Gastrocnemius medialis (tissue), 4 donors: Measurements from ENCODE around the gene ACSL4. TPM values are rescaled to one million over a fixed set of nuclear protein-coding genes. Genes with fewer than 3 reads are reported as not detected.
A peak's percentile ranks its signal among the peaks of the same experiment; 100 is the strongest.

Experiments used
- ATAC-seq, 2 donors: fragments of 150-250 bp; one replicate each; pipeline ENCODE4 v1.9.1; 2016
- DNase-seq, 2 donors: peaks; one replicate each; pipeline ENCODE4 v3.0.0-alpha.2; 2019
- H3K27ac ChIP-seq, 4 donors: fragments of 200-600 bp; sonication (generic); 1 replicate in 1 of 4; 2 replicates in 3 of 4; pipeline ENCODE4 v1.5.1; 2016 to 2018; ENCODE audit warnings: mild to moderate bottlenecking in 2 of 4, moderate library complexity in 1 of 4
- H3K27me3 ChIP-seq, 3 donors: fragments of 200-600 bp; sonication (generic) in 2 of 3; 1 replicate in 1 of 3; 2 replicates in 2 of 3; pipeline versions ENCODE4 v1.5.1 to v1.6.0; 2016 to 2019; ENCODE audit warnings: mild to moderate bottlenecking in 1 of 3, moderate library complexity in 1 of 3
- H3K36me3 ChIP-seq, 2 donors: fragments of 200-600 bp; sonication (generic) in 1 of 2; one replicate each; pipeline ENCODE4 v1.5.1; 2017 to 2018
- H3K4me1 ChIP-seq, 2 donors: fragments of 200-600 bp; sonication (generic) in 1 of 2; one replicate each; pipeline ENCODE4 v1.5.1; 2016 to 2017; ENCODE audit warnings: mild to moderate bottlenecking in 2 of 2
- H3K4me3 ChIP-seq, 4 donors: fragments of 200-600 bp; sonication (generic) in 3 of 4; 1 replicate in 1 of 4; 2 replicates in 3 of 4; pipeline ENCODE4 v1.5.1; 2016 to 2019; ENCODE audit warnings: mild to moderate bottlenecking in 2 of 4
- H3K9me3 ChIP-seq, 3 donors: fragments of 200-600 bp; sonication (generic) in 2 of 3; 1 replicate in 1 of 3; 2 replicates in 2 of 3; pipeline ENCODE4 v1.5.1; 2016 to 2019
- POLR2A ChIP-seq, 2 donors: fragments of 450-650 bp; IDR thresholded peaks; one replicate each; pipeline ENCODE4 v1.6.1; 2017; ENCODE audit warnings: antibody characterized with exemption in 2 of 2, mild to moderate bottlenecking in 2 of 2, moderate library complexity in 2 of 2
- in situ Hi-C, 4 donors: fragments of 200-750 bp; cut with MboI; loops; one replicate each; pipeline versions ENCODE4 v1.15.0 to v1.8.0; 2017; ENCODE audit warnings: low sequenced_read_pairs in 4 of 4
- intact Hi-C: fragments of 100-400 bp; cut with DNase I; formaldehyde crosslinking; loops from one replicate; pipeline ENCODE4 v1.15.1; 2023; ENCODE audit warnings: low total_unique reads
- total RNA-seq, 4 donors: library from RNA; depleted of rRNA; stranded (reverse); fragments of >200 nt; gene quantifications; one replicate each; pipeline versions ENCODE4 v1.1.0 to v1.2.3, GENCODE V29; 2016
- TF ChIP-seq, protein P1 (sequence below), 5 experiments: fragments of 450-650 bp in 3 of 5; fragments of 200-600 bp in 2 of 5; sonication (generic) in 2 of 5; IDR thresholded peaks in 4 of 5; conservative IDR thresholded peaks in 1 of 5; 1 replicate in 4 of 5; 2 replicates in 1 of 5; pipeline ENCODE4 v1.5.1; 2016 to 2019; ENCODE audit warnings: antibody characterized with exemption in 5 of 5, mild to moderate bottlenecking in 3 of 5, moderate library complexity in 3 of 5

Gene ACSL4
- total RNA-seq, 4 donors from 2014 or later: 18.7 to 259 (median 132) TPM

DNA sequence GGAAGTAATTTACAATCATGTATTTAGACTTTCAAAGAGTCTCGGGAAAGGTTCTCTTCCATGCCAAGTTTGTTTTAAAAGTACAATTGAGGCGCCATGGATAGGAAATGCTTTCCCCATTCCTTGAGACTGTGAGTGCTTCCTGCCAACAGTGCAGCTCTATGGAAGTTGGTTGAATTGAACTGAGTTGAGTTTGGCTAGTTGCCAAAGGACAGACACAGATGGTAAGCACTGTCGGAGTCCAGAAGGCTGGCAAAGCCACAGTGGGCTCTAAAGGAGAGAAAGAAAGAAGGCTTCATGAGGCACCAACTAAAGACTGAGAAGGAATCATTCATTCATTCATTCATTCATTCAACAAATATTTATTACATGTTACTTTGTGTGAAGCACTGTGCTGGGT is 103.7 kb downstream of the ACSL4 start:
- Histone ChIP-seq H3K4me1 (no peaks in the 10 kb centered on the region), H3K4me3 (no peak overlapping the region), H3K9me3 (no peaks in the 10 kb centered on the region), H3K27me3 (no peaks in the 10 kb centered on the region), H3K36me3 (no peaks in the 10 kb centered on the region), H3K27ac (no peak overlapping the region)
- TF ChIP-seq, protein P1, sequence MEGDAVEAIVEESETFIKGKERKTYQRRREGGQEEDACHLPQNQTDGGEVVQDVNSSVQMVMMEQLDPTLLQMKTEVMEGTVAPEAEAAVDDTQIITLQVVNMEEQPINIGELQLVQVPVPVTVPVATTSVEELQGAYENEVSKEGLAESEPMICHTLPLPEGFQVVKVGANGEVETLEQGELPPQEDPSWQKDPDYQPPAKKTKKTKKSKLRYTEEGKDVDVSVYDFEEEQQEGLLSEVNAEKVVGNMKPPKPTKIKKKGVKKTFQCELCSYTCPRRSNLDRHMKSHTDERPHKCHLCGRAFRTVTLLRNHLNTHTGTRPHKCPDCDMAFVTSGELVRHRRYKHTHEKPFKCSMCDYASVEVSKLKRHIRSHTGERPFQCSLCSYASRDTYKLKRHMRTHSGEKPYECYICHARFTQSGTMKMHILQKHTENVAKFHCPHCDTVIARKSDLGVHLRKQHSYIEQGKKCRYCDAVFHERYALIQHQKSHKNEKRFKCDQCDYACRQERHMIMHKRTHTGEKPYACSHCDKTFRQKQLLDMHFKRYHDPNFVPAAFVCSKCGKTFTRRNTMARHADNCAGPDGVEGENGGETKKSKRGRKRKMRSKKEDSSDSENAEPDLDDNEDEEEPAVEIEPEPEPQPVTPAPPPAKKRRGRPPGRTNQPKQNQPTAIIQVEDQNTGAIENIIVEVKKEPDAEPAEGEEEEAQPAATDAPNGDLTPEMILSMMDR (IDR thresholded peaks at IDR 0.05 in 4 of 5, conservative IDR thresholded peaks at IDR 0.05 in 1 of 5): no peak
- TF ChIP-seq POLR2A (IDR thresholded peaks at IDR 0.05): no peak
- no peak for ATAC-seq
- in situ Hi-C loops: loop anchor here in 1 of 4 donors (25.0 kb wide), 1 partner anchor 142 kb away; the partner anchor contains the start of gene GUCY2F
- intact Hi-C loops: no loop called here
- no peak for DNase-seq

DNA sequence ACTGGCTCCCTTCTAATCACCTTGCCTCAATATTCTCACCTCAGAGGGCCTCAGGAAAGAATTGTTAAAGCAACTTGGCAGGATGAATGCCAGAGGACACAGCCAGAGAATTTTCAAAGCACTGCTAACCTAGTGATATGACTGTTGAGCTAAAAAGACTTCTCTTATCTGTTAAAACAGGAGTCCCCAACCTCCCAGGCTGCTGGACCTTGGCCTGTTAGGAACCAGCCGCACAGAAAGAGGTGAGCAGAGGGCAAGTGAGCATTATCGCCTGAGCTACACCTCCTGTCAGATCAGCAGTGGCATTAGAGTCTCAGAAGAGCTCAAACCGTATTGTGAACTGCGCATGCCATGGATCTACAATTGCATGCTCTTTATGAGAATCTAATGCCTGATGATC is 106.4 kb downstream of the ACSL4 start:
- Histone ChIP-seq H3K27me3 (no peaks in the 10 kb centered on the region), H3K4me1 (no peaks in the 10 kb centered on the region), H3K27ac (no peak overlapping the region), H3K36me3 (no peaks in the 10 kb centered on the region), H3K4me3 (no peak overlapping the region), H3K9me3 (no peaks in the 10 kb centered on the region)
- in situ Hi-C loops (loop anchor here in 1 of 4 donors (25.0 kb wide), 1 partner anchor 139 kb away; the partner anchor contains the start of gene GUCY2F), intact Hi-C loops (no loop called here)
- TF ChIP-seq, protein P1 (IDR thresholded peaks at IDR 0.05 in 4 of 5, conservative IDR thresholded peaks at IDR 0.05 in 1 of 5): no peak
- TF ChIP-seq POLR2A (IDR thresholded peaks at IDR 0.05): no peak
- DNase-seq (no peak), ATAC-seq (no peak)

DNA sequence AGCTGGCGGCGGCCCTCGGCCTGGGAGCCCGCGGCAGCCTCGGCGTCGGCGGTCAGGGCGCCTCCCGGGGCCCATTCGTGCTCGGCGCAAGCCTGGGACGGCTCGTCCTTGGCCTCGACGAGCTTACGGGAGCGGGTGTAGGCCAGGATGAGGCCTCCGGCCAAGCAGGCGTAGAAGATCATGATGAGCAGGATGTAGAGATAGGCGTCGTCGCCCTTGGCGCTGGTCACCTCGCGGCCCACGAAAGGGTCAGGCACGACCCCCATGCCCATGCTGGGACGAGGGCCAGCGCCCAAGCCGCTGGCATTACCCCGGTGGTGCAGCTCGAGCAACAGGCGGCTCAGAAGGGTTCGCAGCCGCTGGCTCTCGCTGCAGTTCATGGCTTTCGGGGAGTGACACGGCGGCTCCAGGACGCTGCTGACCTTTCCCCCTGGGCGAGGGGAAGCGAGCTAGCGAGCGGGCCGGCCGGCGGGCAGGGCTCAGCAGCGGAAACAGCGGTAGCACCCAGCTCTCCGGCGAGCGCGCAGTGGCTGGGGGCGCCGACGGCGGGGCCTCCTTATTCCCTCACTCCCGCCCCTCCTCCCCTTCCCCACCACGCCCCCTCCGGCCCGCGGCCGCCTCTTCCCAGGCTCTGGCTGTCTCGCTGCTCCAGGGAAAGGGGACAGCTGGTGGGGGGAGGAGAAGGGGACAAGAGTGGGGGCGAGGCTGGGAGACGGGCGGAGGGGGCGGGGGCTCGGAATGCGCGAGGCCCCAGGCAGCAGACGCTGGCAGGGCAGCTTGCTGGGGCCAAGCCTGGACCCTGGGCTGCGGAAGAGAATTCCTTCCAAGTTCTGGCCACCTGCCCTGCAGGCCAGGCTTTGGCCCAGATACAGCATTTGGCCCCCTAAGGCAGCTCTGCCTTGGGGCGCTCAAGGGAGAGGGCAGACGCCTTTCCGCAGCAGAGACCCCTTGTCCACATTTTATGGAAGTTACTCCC is 108.1 kb downstream of the ACSL4 start, which contains the start of gene KCNE5:
Gene KCNE5, minus strand, starts transcription at position 532 of the 976 bp plus-strand sequence. Its CDS starts 152 bp downstream, at position 380.
- no peak within 1 kb of the TSS for H3K27ac ChIP-seq
- no peaks in the 10 kb centered on the region for H3K36me3 ChIP-seq
- DNase-seq: no peak
- no peaks in the 10 kb centered on the region for H3K27me3 ChIP-seq
- peak within 1 kb of the TSS in 1 of 4 donors; percentile 27 for H3K4me3 ChIP-seq
- intact Hi-C loops: no loop called here
- H3K4me1 ChIP-seq: no peaks in the 10 kb centered on the region
- in situ Hi-C loops: loop anchor here in 1 of 4 donors (25.0 kb wide), 1 partner anchor 138 kb away; the partner anchor contains the start of gene GUCY2F
- ATAC-seq: no peak
- H3K9me3 ChIP-seq: no peaks in the 10 kb centered on the region
- TF ChIP-seq POLR2A (IDR thresholded peaks at IDR 0.05): no peak
- TF ChIP-seq, protein P1 (IDR thresholded peaks at IDR 0.05 in 4 of 5, conservative IDR thresholded peaks at IDR 0.05 in 1 of 5): no peak

DNA sequence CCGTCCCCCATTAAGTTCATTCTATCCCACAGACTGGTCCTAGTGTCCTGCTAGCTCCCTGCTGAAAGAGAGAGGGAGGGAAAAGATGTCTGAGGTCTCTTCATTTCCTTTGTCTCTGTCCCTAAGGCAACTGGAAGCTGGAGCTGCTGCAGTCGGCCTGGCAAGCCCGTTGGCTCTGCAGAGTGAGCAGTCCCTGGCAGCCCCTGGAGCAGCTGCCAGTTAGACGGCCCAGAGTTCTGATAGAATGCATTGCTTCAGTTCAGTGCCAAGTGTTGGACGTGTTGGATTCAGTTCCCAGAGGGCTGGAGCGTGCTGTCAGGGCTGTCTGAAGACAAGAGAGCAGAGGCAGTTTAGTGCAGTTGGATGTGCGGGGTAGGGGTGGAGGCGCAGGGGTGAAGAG is 109.1 kb downstream of the ACSL4 start:
- no peak overlapping the region for H3K4me3 ChIP-seq
- ATAC-seq: no peak
- no peaks in the 10 kb centered on the region for H3K9me3 ChIP-seq
- TF ChIP-seq POLR2A (IDR thresholded peaks at IDR 0.05): no peak
- TF ChIP-seq, protein P1 (IDR thresholded peaks at IDR 0.05 in 4 of 5, conservative IDR thresholded peaks at IDR 0.05 in 1 of 5): no peak
- no peak overlapping the region for H3K27ac ChIP-seq
- in situ Hi-C loops: no loop called here
- no peaks in the 10 kb centered on the region for H3K27me3 ChIP-seq
- intact Hi-C loops: no loop called here
- H3K36me3 ChIP-seq: no peaks in the 10 kb centered on the region
- H3K4me1 ChIP-seq: no peaks in the 10 kb centered on the region
- DNase-seq: no peak
